Cerebellar nuclear complex (tissue), 1 donor: ENCODE measurements around the gene PDE6C.

Source experiments
- DNase-seq, 2 experiments: peaks; one replicate each; lab custom pipeline; 2025; lab: John Stamatoyannopoulos, UW

Gene PDE6C

DNA sequence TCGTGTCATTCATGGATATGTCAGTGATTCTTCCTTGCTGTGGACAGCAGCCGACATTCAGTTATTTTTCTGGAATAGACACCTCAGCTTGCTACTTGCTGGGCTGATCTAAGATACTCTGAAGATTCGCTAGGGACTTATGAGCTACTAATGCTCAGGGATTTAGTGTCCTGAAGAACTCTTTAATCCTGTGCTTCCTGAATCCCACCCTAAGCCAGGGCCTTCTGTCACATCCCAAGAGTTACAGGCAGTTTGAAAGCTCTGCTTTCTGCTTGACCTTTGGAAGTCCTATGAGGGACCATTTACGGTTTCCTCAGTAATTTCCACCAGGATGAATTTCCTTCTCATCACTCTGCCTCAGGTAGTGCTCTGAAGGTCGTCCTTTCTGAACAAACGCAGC lies at the start of gene PDE6C:
TSS of gene PDE6C (plus strand) at position 227 of the 400 bp plus-strand sequence. CDS start 189 bp downstream, outside the sequence.
- no peak for DNase-seq

DNA sequence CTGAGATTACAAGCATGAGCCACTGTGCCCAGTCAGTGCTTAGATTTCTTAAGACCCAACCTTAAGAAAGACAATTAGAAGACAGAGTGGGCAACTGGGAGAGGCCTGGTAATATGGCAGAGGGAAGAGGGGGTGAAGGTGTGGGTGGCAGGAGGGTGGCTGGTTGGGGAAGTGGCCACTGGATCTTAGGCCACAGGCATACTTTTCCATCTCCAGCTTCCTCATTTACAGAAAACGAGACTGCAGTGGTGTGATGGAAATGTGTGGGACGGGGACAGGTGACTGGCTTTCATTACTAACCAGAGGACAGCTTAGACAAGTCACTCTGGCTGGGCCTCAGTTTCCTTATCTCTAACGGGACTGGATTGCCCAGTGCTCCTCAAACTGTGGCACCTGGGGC lies 46.9 kb upstream of the PDE6C start:
- DNase-seq = no peak

DNA sequence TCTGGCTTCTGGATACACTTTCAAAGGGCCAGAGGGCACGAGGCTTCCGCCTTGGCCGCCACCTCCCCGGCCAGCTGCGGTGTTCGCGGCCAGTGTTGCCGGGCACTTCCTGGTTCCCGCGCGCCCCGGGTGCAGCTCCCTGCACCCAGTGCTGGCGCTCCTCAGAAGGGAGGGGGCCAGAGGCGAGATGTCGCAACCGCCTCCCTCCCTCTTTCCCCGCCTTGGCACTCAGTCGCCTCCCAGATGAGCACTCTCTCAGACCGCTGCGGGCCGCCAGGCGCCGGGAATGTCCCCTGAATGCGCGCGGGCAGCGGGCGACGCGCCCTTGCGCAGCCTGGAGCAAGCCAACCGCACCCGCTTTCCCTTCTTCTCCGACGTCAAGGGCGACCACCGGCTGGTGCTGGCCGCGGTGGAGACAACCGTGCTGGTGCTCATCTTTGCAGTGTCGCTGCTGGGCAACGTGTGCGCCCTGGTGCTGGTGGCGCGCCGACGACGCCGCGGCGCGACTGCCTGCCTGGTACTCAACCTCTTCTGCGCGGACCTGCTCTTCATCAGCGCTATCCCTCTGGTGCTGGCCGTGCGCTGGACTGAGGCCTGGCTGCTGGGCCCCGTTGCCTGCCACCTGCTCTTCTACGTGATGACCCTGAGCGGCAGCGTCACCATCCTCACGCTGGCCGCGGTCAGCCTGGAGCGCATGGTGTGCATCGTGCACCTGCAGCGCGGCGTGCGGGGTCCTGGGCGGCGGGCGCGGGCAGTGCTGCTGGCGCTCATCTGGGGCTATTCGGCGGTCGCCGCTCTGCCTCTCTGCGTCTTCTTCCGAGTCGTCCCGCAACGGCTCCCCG lies 45.7 kb upstream of the PDE6C start, which contains the start of gene FFAR4:
TSS of gene FFAR4 (plus strand) at position 231 of the 842 bp plus-strand sequence. CDS start at position 287, 56 bp downstream.
- DNase-seq = no peak

DNA sequence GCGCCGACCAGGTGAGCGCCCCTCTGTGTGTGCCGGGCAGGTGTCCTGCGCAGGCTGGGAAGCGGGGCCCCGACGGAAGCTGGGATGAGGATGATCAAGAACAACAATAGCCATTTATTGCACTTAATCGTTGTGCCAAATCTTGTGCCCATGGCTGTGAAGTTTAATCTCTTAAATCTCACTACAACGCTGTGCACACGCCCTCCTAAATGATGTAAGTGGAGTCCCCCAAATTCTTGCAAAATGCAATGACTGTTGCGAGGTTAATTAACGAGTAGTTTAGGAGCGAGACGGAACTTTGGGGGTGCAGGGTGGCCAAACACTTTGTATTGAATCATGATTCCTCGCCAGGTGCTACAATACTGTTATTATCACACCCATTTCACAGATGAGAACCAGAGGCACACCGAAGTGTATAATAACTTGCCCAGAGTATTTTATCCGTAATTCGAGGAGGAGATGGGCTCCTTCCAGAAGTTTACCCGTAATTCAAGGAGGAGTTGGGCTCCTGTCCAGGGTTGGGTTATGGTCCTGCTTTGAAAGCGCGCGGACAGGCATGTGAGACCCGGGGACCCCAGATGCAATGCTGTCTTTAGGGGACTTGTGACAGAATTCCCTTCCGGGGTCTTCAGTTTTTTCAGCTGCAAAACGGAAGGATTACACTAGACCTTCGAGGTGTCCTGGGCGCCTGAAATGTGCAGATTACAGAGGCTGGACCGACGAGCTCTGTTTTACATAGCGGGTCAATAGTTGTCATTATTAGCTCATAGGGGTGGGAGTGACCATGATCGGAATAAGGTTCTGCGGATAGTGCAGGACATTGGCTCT lies 44.8 kb upstream of the PDE6C start:
- no peak for DNase-seq

DNA sequence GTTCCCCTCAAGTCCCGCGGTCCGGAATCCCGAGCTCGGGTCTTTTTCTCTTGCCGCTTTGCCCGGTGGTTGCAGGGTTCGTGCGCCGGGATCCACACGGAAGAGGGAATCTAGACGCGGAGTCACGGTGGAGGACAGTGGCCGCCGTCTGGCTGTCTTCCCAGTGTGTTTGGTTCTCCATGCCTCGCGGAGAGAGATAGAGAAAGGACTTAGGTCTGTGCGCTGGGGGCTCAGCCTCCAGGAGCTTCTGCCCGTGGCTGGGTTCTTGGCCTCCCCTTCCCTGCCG lies 44.3 kb upstream of the PDE6C start:
- DNase-seq = no peak

DNA sequence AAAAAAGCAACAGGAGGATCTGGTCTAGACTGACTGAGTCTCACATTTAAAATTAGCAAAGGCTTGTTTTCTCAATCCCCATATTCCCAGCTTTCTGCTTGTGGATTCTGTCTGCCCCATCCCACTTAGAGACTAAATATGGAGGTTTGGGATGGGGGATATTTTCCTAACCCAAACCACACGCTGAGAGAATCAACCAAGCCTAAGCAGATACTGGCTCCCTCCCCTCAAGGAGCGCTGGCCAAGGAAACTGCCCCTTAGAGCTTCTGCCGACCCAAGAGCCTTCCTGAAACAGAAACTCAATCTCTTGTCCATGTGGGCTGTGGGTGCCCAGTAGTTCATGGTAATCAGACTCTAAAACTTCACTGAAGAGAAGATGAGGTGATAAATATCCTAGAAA lies 42.0 kb upstream of the PDE6C start:
- DNase-seq = no peak

DNA sequence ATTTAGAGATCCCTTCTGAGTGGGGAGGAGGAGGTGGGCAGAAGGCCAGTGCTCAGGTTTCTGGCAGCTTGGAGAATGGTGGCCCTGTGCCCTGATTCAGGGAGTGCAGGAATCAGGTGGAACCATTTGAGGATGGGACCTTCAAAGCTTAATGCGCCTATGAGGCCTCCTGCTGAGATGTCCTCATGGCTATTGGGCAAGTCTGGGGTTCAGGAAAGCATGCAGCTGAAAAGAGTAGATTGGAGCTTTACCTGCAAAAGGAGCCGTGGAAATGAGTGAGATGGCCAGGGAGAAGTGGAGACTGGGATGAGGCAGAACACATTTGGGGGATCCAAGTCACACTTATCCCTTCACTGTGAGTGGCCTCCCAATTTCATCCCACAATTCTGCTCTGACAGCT lies 39.7 kb upstream of the PDE6C start:
- DNase-seq = no peak

DNA sequence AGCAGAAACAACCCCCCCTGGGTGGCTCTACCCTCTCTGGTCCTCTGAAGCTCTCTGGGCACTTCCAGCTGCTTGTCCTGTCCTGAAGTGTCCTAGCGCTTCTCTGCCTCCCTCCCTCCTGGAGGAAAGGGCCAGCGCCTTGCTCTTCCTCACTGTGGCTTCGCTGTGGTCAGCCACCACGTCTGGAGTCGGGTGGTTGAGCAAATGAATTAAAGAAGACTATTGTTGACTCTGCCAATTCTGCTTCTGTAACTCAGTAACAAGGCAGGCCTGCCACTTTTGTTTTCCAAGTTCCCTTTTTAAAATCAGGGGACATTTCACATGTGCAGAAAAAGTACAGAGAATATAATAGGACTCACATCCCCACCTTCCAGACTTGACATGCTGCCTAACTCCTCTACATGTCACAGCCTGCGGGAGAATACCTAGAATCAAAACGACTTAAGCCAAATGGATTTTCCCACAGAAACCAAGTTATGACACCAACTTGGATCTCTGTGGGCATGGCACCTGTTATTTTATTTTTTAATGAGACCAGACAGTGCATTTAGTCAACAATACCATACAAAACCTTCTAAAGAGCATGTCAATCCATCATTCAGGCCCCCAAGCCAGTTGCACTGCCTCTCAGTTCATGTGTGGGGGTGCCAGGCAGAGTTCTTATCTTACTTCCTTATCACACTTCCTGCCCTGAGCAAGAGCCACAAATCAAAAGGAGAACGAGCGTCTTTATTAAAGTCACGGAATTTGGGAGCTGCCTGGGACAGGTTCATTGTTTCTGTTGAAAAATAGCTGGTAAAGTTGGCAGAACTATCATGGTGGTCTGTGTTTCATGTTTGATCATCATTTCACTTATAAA lies 39.1 kb upstream of the PDE6C start:
- no peak for DNase-seq

DNA sequence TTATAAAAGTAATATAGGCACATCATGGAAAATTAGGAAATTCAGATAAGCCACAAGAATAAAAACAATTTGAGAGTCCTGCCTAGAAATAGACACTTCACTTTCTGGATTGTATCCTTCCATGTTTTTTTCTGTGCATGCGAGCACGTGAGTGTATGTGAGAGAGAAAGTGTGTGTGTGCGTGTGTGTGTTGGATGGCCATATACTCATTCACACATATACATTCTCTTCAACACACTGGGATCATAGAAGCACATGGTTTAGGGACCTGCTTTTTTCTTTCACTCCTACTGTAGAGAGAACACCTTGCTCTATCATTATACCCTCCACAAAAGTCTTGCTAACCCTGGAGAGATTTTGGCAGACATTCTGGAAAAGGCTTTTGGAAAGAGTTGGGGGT lies 38.4 kb upstream of the PDE6C start:
- DNase-seq = no peak

DNA sequence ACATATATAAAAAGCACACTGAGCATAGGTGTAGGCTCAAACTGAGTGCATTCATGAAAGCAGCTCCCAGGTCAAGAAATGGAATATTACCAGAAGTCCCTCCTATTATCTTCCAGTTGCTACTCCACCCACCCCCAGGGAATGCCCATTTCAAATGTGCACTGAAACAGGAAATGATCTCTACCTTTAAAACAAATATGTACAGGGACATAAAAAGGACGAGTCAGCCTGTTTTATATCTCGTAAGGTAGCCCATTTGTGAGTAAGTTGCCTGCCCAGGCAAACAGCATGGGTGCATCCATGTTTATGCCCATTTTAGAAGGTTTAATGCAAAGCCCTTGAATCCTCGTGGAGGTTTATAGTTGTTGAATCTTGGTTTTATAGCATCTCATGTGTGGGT lies 35.4 kb upstream of the PDE6C start:
- no peak for DNase-seq

DNA sequence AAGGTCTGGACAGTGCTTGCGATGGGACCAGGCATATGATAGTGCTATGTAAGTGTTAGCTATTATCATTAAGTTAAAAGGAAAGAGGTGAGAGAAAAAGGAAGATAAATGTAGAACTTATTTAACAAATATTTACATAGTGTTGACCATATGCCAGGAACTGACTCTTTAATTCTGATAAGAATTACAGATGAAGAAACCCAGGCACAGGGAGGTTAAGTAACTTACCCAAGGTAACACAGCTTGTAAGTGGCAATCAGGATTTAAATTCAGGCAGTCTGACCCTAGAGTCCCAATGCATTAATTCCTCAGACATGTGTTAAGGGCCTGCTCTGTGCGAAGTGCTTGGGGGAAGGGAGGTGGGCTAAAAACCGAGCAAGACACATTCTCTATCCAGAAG lies 34.8 kb upstream of the PDE6C start:
- DNase-seq = no peak

DNA sequence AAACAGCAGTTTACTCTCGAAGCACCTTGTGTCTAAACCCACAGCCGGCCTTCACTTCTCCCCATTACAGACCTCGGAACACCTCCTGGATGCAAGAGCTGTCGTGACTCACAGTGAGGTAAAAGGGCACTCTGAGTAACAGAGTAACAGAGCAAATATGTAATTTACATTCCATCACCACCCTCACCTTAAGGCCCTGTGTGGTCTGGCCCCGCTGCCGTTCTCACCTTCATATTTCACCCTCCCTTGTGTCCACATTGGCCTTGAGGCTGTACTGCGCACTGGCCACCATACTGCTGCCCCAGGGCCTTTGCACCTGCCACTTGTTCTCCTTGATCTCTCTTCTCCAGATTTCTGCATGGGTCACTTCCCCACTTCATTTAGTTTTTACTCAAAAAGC lies 33.2 kb upstream of the PDE6C start:
- DNase-seq = no peak

DNA sequence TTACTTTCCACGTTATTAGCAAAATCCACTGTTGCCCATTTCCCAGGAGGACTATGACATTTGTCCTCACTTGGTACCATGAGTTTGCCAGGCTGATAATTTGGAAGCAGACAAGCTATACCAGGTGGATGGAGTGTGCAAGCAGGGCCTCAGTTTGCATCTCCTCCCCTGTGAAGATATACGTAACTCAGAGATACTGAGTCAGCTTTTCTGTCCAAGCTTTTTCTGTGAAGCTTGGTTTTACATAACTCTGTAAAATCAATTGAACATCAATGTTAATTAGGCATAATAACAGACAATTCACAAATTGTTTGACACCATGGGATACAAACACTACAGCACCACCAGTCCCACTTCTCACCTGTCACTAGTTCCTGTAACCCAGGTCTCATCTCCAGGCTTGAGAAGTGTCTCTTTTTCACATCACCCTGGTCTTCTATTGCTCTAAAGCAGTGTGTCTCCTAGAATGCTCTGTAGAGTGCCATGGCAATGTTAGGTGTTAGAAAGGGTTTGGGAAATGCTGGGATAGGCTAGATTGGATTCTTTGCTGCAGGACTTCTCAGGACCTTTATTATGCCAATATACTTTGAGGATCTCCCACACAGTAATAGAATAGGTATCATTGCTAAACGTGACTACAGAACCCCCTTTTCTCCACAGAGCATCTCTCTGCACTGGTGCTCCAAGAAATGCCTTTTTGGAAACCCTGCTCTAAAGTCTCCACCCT lies 32.2 kb upstream of the PDE6C start:
- DNase-seq = no peak

DNA sequence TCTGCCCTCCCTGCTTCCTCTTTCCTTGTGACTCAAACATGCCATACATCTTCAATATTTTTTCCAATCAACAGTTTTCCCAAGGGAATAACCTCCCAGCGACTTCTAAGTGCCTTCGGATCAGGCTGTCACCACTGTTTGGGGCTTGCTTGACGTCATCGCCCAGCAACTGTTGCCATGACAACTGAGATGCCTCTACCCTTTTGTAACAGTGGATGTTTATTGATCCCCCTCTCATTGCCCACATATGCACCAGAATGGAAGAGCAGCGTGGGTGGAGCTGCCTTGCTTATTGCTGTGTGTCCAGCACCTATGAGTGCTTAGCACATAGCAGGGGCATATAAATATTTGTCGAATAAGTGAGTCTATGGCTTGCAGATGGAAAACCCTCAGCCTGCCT lies 31.5 kb upstream of the PDE6C start:
- no peak for DNase-seq

DNA sequence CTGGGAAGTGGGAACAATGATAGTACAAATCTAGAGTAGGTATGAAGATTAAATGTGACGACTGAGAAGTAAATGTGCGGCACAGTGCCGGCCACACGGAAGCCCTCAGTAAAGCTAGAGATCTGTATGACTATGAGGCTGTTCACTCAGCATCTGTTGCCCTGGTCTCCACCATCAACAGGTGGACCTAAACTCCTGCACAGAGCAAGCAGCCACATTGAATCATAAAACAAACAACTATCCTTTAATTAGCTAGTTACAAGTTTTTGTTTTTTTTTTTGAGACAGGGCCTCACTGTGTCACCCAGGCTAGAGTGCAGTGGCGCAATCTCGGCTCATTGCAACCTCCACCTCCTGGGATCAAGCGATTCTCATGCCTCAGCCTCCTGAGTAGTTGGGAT lies 27.9 kb upstream of the PDE6C start:
- no peak for DNase-seq

DNA sequence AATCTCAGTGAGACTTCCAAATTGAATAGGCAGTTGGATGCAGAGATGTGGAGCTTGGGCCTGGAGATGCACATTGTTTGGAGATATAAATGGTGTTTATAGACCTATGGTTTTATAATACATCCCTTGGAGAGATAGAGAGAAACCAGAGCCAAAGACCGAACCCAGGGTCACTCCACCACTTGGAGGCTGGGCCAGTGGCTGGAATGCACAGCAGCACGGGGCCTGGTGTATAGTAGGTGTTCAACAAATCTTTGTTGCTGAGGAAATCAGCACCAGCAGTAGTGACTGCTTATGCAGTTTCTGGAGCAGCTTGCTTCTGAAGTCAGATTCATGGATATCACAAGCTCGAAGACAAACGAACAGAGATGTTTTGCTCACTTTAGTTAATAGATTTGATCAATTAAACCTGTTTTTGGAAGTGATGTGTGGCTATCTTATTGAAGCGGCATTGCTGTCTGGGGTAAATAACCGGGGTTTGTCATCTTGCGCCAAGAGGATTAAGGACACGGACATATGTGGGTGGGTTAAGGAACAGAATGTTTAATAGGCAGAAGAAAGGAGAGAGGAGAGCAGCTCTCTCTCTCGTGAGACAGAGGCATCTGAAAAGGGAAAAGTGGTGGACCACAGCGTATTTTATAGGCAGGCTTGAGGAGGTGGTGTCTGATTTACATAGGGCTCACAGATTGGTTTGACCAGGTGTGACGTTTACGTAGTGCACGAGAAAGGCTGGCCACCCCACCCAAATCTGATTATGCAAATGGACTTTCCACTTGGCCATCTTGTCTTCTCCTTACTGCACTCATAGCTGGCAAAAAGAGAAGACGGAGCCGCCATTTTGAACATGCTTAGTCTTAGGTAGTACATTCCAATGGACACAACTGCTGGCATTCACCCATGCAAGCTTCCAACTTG lies 22.4 kb upstream of the PDE6C start:
- no peak for DNase-seq

DNA sequence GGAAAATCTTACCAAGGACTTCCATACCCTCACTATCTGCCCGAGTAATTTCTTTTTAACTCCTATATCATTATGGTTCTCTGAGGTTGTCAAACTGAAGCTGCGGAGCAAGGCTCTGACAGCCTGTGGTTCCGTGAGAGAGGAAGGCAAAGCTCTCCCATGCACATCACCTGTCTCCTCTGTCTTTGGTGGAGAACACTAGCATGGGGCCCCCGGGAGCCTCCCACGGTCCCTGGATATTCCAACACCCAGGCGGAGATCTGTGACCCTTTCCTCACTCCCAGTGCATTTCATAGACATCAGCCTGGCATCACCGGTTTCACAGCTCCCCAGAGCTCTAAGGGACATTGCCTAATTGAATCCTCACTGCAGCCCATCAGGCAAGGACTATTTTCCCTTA lies 21.7 kb upstream of the PDE6C start:
- DNase-seq = no peak

DNA sequence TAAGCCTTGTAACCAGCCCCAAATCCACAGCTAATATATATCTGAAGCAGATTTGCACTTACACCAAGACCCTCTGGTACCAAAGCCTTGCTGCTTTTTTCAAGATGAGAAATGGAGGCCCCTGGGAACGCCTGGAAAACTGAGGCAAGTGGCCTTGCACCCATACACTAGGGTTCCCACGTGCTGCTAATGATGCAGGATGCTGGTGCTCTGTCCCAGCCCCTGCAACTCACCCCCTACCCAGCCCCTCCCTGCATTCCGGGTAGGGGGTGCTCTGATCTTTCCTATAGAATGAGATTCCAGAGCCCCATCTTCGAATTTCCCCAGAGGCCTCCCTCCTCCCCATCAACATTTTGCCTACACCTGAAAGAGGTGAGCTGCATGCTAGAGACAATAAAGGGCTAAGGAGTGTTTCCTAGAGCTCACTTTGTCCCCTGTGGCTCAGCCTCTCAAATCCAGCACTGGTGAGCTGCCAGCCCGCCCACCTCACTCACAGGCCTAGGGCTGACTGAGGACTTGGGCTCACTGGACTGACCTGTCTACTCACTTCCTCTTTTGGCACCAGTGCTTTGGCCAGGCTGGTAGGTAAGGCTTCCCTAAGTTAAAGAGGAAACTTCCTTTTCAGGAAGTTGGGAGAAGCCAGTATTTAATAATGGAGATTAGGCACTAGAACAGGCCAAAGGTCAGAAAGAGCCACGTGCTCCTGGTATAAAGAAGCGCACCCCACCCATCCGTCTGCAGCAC lies 21.1 kb upstream of the PDE6C start:
- DNase-seq = no peak

DNA sequence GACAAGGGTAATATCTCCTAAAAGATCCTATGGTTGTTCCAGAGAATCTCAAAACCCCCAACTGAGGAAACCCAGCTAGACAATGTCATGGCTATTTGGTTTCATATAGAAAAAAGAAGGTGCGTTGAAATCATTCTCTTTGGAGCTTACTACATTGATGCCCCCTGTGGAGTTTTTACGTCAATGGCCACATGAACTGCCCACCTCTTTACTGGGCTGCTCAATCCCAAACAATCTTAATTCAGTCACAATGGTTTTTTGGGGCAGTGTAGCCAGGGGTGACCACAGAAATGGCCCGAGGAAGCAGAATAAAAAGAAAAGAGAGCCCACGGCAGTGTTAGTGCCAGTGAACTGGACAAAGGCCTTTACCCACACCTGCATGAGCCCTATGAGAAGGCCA lies 19.1 kb upstream of the PDE6C start:
- DNase-seq = no peak

DNA sequence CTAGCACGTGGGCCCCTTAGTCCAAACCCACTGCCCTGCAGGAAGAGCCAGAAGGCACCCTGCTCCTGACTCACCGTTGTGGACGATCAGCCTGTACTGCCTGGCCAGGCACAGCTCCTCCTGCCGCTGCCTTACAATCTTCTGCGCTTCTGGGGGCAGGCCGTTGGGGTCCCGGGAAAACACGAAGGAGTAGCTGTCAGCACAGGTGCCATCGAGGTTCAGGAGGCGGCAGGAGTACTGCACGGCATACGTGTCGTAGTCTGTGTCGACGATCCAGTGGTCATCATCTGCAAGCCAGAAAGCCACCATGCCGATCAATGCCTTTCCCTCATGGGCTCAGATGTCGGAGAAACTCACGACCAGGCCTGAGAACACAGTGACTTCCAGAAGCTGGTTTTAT lies 18.6 kb upstream of the PDE6C start:
- no peak for DNase-seq
